B cell (primary cell): ENCODE results near the gene AK1. TPM values are rescaled to one million over a fixed set of nuclear protein-coding genes. Genes with fewer than 3 reads are reported as not detected.

ENCODE experiments used
- ATAC-seq: fragments of 200-7000 bp; cut with Tn5 transposase; one replicate; pipeline ENCODE4 v1.10.0; 2021; ENCODE audit warnings: low read depth, mild to moderate bottlenecking, moderate number of reproducible peaks, moderate library complexity
- CTCF ChIA-PET: fragments of 350-600 bp; sonication (Branson Sonifier 250); formaldehyde crosslinking; loops from one replicate; lab custom pipeline; 2021; ENCODE audit warnings: antibody characterized with exemption, inconsistent platforms; lab: Charles Lee
- POLR2A ChIA-PET: fragments of 350-600 bp; sonication (Branson Sonifier 250); formaldehyde crosslinking; loops from one replicate; lab custom pipeline; 2021; ENCODE audit warnings: antibody characterized with exemption; lab: Charles Lee
- DNase-seq: peaks from one replicate; pipeline ENCODE4 v3.0.0; 2013
- H2AFZ ChIP-seq: 2 replicates; pipeline ENCODE4 v1.6.1; 2012; ENCODE audit warnings: mild to moderate bottlenecking, low read depth, low read length; ENCODE audit not compliant: insufficient read depth, poor library complexity, severe bottlenecking
- H3K27ac ChIP-seq, 2 donors: 1 replicate in 1 of 2; 2 replicates in 1 of 2; pipeline ENCODE4 v1.5.1; 2012 to 2013; ENCODE audit warnings: low read length in 2 of 2, mild to moderate bottlenecking in 2 of 2, moderate library complexity in 1 of 2
- H3K27me3 ChIP-seq, 4 experiments: fragments of 200-600 bp in 1 of 4; sonication (generic) in 1 of 4; replicated peaks in 1 of 4; 1 replicate in 2 of 4; 2 replicates in 2 of 4; pipeline versions ENCODE4 v1.6.1 to v1.7.0; 2013 to 2016; ENCODE audit warnings: low read length in 3 of 4, mild to moderate bottlenecking in 2 of 4, mixed read lengths in 1 of 4, moderate library complexity in 1 of 4; ENCODE audit not compliant: insufficient read depth in 4 of 4, control insufficient read depth in 3 of 4; ENCODE audit errors: control extremely low read depth in 1 of 4
- H3K36me3 ChIP-seq, 2 experiments: replicated peaks in 1 of 2; 1 replicate in 1 of 2; 2 replicates in 1 of 2; pipeline versions ENCODE4 v1.6.1 to v1.7.1; 2013; ENCODE audit warnings: low read length in 1 of 2; ENCODE audit not compliant: insufficient read depth in 2 of 2, control insufficient read depth in 1 of 2; ENCODE audit errors: control extremely low read depth in 1 of 2, extremely low read depth in 1 of 2
- H3K4me1 ChIP-seq, 2 donors: fragments of 200-600 bp in 1 of 2; sonication (generic) in 1 of 2; 1 replicate in 1 of 2; 2 replicates in 1 of 2; pipeline versions ENCODE4 v1.5.1 to v1.6.1; 2013 to 2017; ENCODE audit warnings: low read length in 2 of 2; ENCODE audit not compliant: control insufficient read depth in 2 of 2, insufficient read depth in 2 of 2
- H3K4me2 ChIP-seq: replicated peaks from 2 replicates; pipeline ENCODE3; 2012; ENCODE audit warnings: mild to moderate bottlenecking, low read depth, low read length; ENCODE audit not compliant: poor library complexity, severe bottlenecking
- H3K4me3 ChIP-seq, 5 experiments: fragments of 200-600 bp in 1 of 5; sonication (generic) in 1 of 5; 1 replicate in 3 of 5; 2 replicates in 2 of 5; pipeline versions ENCODE4 v1.5.1 to v1.7.0; 2011 to 2016; ENCODE audit warnings: low read length in 4 of 5, mild to moderate bottlenecking in 4 of 5, low read depth in 2 of 5, control low read depth in 1 of 5, moderate library complexity in 1 of 5; ENCODE audit not compliant: insufficient read depth in 1 of 5; ENCODE audit errors: control extremely low read depth in 1 of 5, extremely low read depth in 1 of 5
- H3K79me2 ChIP-seq: fragments of 200-600 bp; sonication (generic); one replicate; pipeline ENCODE4 v1.6.0; 2016; ENCODE audit warnings: low read length; ENCODE audit not compliant: control insufficient read depth, insufficient read depth
- H3K9ac ChIP-seq: fragments of 200-600 bp; sonication (generic); 2 replicates; pipeline ENCODE4 v1.6.1; 2017; ENCODE audit warnings: mild to moderate bottlenecking, low read length, moderate library complexity
- H3K9me3 ChIP-seq, 3 donors: one replicate each; pipeline versions ENCODE4 v1.6.1 to v1.7.1; 2013; ENCODE audit warnings: low read length in 2 of 3; ENCODE audit not compliant: control insufficient read depth in 2 of 3, insufficient read depth in 1 of 3; ENCODE audit errors: control extremely low read depth in 1 of 3
- H4K20me1 ChIP-seq: 2 replicates; pipeline ENCODE4 v1.6.0; 2012; ENCODE audit warnings: mild to moderate bottlenecking, low read length; ENCODE audit not compliant: insufficient read depth, control insufficient read depth, poor library complexity, severe bottlenecking
- H3K27ac Mint-ChIP-seq: one replicate; pipeline ENCODE4 v1.8.0; 2021; ENCODE audit warnings: mixed read lengths
- H3K27me3 Mint-ChIP-seq: one replicate; pipeline ENCODE4 v1.8.0; 2021; ENCODE audit warnings: mixed read lengths
- H3K4me1 Mint-ChIP-seq: one replicate; pipeline ENCODE4 v1.8.0; 2021; ENCODE audit warnings: mixed read lengths
- H3K4me3 Mint-ChIP-seq: one replicate; pipeline ENCODE4 v1.8.0; 2021; ENCODE audit warnings: mixed read lengths
- H3K9me3 Mint-ChIP-seq: one replicate; pipeline ENCODE4 v1.8.0; 2022; ENCODE audit warnings: mixed read lengths; ENCODE audit not compliant: insufficient read depth
- EZH2 ChIP-seq: IDR thresholded peaks from 2 replicates; pipeline ENCODE4 v1.6.1; 2012; ENCODE audit warnings: borderline replicate concordance, low read depth, mild to moderate bottlenecking, moderate library complexity, low read length; ENCODE audit not compliant: insufficient read depth, poor library complexity, severe bottlenecking
- WGBS: methylation state at CpG from one replicate; pipeline ENCODE4 v1.1.5; 2013; ENCODE audit warnings: missing lambda C conversion rate; ENCODE audit not compliant: insufficient coverage; 5-methylcytosine and 5-hydroxymethylcytosine counted together
- intact Hi-C: fragments of 100-400 bp; cut with micrococcal nuclease; formaldehyde crosslinking; loops from one replicate; pipeline ENCODE4 v1.10.0; 2022
- polyA plus RNA-seq: library from polyadenylated mRNA; depleted of rRNA; stranded (reverse); fragments of >200 nt; gene quantifications from 2 replicates; pipeline ENCODE4 v1.2.3, GENCODE V29; 2012
- total RNA-seq, 2 donors: library from RNA; stranded (reverse); fragments of 120-200 nt in 1 of 2; gene quantifications; 1 replicate in 1 of 2; 2 replicates in 1 of 2; pipeline versions ENCODE4 v1.2.3 to v1.2.4, GENCODE V29; 2013 to 2022
- TF ChIP-seq, protein P1 (sequence below): fragments of 200-600 bp; IDR thresholded peaks from one replicate; pipeline ENCODE4 v1.8.0; 2022; ENCODE audit warnings: antibody characterized with exemption, mild to moderate bottlenecking

The AK1 gene
- total and polyA plus RNA-seq, 2 donors (not counting 1 experiment from before 2014, with no cell fraction given), result 28.0 to 31.8 TPM

DNA sequence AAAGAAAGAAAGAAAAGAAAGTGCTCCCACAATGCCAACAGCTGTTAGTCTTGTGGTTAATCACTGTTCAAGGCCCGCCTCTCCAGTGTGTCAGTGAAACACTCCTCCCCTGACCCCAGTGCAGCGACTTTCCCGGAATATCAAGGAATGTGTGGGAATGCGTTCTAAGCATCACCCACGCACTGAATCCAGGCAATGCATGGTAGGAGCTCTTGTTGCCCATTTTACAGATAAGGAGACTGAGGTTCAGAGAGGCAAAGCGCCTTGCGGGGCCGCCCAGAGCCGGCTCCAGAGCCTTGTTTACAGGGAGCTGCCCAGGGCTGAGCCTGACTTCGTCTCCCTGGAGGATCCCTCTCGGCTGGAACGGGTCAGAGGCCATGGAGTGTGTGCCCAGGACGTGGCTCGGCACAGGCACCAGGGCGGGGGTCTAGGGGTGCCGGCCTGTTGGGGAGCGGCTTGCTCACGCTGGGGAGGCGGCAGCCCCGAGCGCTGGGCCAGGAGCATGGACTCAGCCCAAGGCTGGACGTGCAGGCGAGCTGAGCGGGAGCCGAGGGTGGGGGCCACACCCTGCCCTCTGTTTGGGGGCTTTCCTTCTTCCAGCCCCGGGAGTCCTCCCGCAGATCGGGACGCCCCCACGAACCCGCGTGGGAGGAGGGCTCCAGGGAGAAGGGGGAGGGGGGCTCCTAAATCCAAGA lies 21.1 kb upstream of the AK1 start:
- peaks cover 34 to 62% of the 10 kb centered on the region in 2 donors for H3K4me1 ChIP-seq
- Mint-ChIP-seq H3K9me3 (peaks cover 4% of the 10 kb centered on the region), H3K4me1 (peaks cover 45% of the 10 kb centered on the region), H3K27me3 (no peaks in the 10 kb centered on the region), H3K4me3 (peak overlapping the region; percentile 90), H3K27ac (peak overlapping the region; percentile 88)
- peak overlapping the region; percentile 77 for H2AFZ ChIP-seq
- intact Hi-C loops, result loop anchor here (1.0 kb wide), 1 partner anchor 19 kb away; the partner anchor contains the start of gene ST6GALNAC4
- ATAC-seq (peak; percentile 4), DNase-seq (peak; percentile 49)
- H3K4me3 ChIP-seq, result peak overlapping the region in 4 of 5 experiments; percentile 73 to 83 (median 82)
- peaks cover 0 to 31% (median 6%) of the 10 kb centered on the region in 3 donors for H3K9me3 ChIP-seq
- no peaks in the 10 kb centered on the region for H3K27me3 ChIP-seq
- ChIA-PET POLR2A (interaction anchor here (0.5 to 12.6 kb wide), 4 partner anchors 12 to 110 kb away, joined by 3 to 228 read pairs (median 6); partner anchors contain the start of gene ST6GALNAC4), CTCF (interaction anchor here (0.8 to 2.9 kb wide), 6 partner anchors 16 to 309 kb away, joined by 3 to 12 read pairs (median 5); partner anchors contain the start of gene TOR2A)
- peaks cover 5% of the 10 kb centered on the region for H4K20me1 ChIP-seq
- H3K36me3 ChIP-seq, result peaks cover 0 to 27% of the 10 kb centered on the region in 2 experiments
- TF ChIP-seq, protein P1, sequence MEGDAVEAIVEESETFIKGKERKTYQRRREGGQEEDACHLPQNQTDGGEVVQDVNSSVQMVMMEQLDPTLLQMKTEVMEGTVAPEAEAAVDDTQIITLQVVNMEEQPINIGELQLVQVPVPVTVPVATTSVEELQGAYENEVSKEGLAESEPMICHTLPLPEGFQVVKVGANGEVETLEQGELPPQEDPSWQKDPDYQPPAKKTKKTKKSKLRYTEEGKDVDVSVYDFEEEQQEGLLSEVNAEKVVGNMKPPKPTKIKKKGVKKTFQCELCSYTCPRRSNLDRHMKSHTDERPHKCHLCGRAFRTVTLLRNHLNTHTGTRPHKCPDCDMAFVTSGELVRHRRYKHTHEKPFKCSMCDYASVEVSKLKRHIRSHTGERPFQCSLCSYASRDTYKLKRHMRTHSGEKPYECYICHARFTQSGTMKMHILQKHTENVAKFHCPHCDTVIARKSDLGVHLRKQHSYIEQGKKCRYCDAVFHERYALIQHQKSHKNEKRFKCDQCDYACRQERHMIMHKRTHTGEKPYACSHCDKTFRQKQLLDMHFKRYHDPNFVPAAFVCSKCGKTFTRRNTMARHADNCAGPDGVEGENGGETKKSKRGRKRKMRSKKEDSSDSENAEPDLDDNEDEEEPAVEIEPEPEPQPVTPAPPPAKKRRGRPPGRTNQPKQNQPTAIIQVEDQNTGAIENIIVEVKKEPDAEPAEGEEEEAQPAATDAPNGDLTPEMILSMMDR, result no peak
- no peak for TF ChIP-seq EZH2
- H3K27ac ChIP-seq, result peak overlapping the region; percentile 24 to 66
- H3K9ac ChIP-seq, result peak overlapping the region; percentile 88
- 31% methylated on average over 27 of the region's 32 CpGs for WGBS
- peaks cover 19% of the 10 kb centered on the region for H3K79me2 ChIP-seq
- H3K4me2 ChIP-seq, result peak overlapping the region; percentile 97
